Lung (tissue), 12 donors: Measurements from ENCODE around the gene MAD2L1BP. TPM values are rescaled to one million over a fixed set of nuclear protein-coding genes. Genes with fewer than 3 reads are reported as not detected.

Experiments used
- ATAC-seq: fragments of 200-7000 bp; cut with Tn5 transposase; one replicate; pipeline ENCODE4 v1.9.1; 2020; ENCODE audit warnings: moderate number of reproducible peaks; ENCODE audit not compliant: insufficient read depth, low FRiP score
- DNase-seq, 3 donors: peaks; one replicate each; pipeline ENCODE4 v3.0.0-alpha.2; 2013 to 2017
- H3K27ac ChIP-seq, 2 donors: one replicate each; pipeline ENCODE4 v1.5.1; 2013; ENCODE audit warnings: mild to moderate bottlenecking in 2 of 2, moderate library complexity in 2 of 2, control low read depth in 1 of 2, inconsistent platforms in 1 of 2, low read depth in 1 of 2, low read length in 1 of 2
- H3K27me3 ChIP-seq, 3 donors: one replicate each; pipeline ENCODE4 v1.5.1; 2013; ENCODE audit warnings: low read length in 2 of 3; ENCODE audit not compliant: control insufficient read depth in 3 of 3, insufficient read depth in 3 of 3
- H3K36me3 ChIP-seq, 4 donors: one replicate each; pipeline ENCODE4 v1.5.1; 2013; ENCODE audit warnings: low read length in 4 of 4, mild to moderate bottlenecking in 1 of 4, moderate library complexity in 1 of 4; ENCODE audit not compliant: control insufficient read depth in 4 of 4, insufficient read depth in 4 of 4
- H3K4me1 ChIP-seq, 5 donors: one replicate each; pipeline ENCODE4 v1.5.1; 2013; ENCODE audit warnings: low read length in 5 of 5, mild to moderate bottlenecking in 2 of 5, moderate library complexity in 1 of 5; ENCODE audit not compliant: control insufficient read depth in 5 of 5, insufficient read depth in 5 of 5
- H3K4me3 ChIP-seq: one replicate; pipeline ENCODE4 v1.5.1; 2013; ENCODE audit warnings: mild to moderate bottlenecking, control low read depth, moderate library complexity
- H3K9ac ChIP-seq, 2 donors: one replicate each; pipeline ENCODE4 v1.5.1; 2013; ENCODE audit warnings: low read length in 2 of 2, control low read depth in 1 of 2; ENCODE audit not compliant: insufficient read depth in 1 of 2
- H3K9me3 ChIP-seq, 4 donors: one replicate each; pipeline ENCODE4 v1.5.1; 2013; ENCODE audit warnings: low read length in 3 of 4, mild to moderate bottlenecking in 1 of 4, moderate library complexity in 1 of 4; ENCODE audit not compliant: control insufficient read depth in 4 of 4, insufficient read depth in 3 of 4
- WGBS, 2 donors: extraction: QIAGEN DNeasy Blood & Tissue Kit; methylation state at CpG; one replicate each; pipeline ENCODE4 v1.1.7; 2013; 5-methylcytosine and 5-hydroxymethylcytosine counted together
- polyA plus RNA-seq, 2 donors: library from polyadenylated mRNA; stranded (reverse); fragments of 200-250 nt; gene quantifications; one replicate each; pipeline ENCODE4 v1.2.1, GENCODE V29; 2013
- total RNA-seq, 2 donors: library from RNA; depleted of rRNA in 1 of 2; stranded (reverse); fragments of >200 nt in 1 of 2; gene quantifications; one replicate each; pipeline ENCODE4 v1.2.1, GENCODE V29; 2014 to 2021
- TF ChIP-seq, protein P1 (sequence below): IDR thresholded peaks from 2 replicates; pipeline ENCODE4 v1.5.1; 2012; ENCODE audit warnings: mild to moderate bottlenecking; ENCODE audit errors: control extremely low read depth, extremely low read depth
- donor health status: control.
- donor health status: control.
- donor health status: Bipolar disorder and iron deficiency.
- donor health status: healthy.
- donor health status: DM: yes; HTN: yes; CAD: no.

The MAD2L1BP gene
- total and polyA plus RNA-seq, 4 donors: 14.9 to 29.3 (median 18.8) TPM

DNA sequence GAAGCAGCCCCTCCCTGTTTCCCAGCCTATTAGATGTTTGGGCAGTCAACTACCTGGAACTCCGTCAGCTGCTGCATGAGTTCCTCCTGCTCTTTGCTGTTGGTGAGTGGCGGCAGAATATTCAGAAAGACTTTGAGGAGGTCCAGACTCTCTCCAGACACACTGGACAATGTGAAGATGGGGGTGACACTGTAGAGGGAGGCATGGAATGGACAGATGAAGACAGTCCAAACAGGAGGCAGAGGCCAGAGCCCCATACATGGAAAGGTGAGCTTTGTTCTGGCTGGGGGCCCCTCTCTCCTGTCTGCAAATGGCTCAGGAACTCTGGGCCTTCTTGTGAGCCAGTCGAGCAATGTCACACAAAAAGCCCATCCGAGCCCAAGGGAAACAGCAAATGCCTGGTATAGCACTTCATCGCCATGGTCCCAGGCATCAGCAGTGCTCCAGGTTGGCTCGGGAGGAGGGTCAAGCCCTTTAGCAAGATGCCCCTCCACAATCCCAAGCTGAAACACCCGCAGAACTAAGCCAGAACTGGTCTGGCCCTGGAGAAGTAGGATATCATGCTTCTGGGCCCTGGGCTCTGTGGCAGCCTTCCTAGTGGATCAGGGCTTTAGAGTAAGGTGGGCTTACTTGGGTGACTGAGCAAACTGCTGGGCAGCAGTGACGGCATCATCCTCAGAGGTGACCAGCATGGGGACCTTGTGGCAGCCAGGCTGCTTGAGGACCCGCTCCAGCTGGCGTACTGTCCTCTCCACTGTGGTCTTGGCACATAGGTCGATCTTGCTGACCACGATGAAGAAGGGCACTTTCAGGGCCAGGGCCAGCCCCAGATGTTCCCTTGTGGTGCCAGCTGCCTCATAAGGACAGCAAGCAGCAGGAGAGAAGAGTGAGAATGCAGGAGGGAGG lies 11.5 kb upstream of the MAD2L1BP start:
- DNase-seq: no peak
- WGBS, 2 donors: 91 to 93% methylated on average over 12 of the region's 12 CpGs
- ATAC-seq: no peak

DNA sequence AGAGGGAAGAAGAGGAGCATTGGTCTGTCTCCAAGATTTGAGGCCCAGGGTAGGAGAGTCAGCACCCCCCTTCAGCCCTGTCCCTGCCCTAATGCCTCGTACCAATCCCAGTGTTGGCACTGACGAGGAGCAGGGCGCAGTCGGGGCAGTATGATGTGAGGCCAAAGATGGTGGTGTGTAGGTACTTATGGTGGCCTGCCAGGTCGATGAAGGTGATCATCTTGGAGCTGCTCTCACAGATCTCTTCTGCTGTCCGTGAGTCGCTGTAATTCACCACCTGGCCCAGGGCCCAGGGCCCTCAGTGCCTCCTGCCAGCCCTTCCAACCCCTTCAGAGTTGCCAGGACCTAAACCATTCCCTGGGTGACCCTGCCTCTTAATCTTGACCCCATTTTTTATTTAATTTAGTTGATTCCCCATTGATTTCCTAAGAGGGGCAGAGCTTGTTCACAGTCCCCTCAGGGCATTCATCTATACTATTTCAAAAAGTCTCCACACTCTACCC lies 10.8 kb upstream of the MAD2L1BP start:
- H3K36me3 ChIP-seq: peaks cover 28 to 49% (median 46%) of the 10 kb centered on the region in 4 donors
- no peak for ATAC-seq
- H3K9ac ChIP-seq: no peak overlapping the region
- TF ChIP-seq, protein P1, sequence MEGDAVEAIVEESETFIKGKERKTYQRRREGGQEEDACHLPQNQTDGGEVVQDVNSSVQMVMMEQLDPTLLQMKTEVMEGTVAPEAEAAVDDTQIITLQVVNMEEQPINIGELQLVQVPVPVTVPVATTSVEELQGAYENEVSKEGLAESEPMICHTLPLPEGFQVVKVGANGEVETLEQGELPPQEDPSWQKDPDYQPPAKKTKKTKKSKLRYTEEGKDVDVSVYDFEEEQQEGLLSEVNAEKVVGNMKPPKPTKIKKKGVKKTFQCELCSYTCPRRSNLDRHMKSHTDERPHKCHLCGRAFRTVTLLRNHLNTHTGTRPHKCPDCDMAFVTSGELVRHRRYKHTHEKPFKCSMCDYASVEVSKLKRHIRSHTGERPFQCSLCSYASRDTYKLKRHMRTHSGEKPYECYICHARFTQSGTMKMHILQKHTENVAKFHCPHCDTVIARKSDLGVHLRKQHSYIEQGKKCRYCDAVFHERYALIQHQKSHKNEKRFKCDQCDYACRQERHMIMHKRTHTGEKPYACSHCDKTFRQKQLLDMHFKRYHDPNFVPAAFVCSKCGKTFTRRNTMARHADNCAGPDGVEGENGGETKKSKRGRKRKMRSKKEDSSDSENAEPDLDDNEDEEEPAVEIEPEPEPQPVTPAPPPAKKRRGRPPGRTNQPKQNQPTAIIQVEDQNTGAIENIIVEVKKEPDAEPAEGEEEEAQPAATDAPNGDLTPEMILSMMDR: no peak
- no peaks in the 10 kb centered on the region for H3K9me3 ChIP-seq
- no peak for DNase-seq
- WGBS, 2 donors: 91 to 96% methylated on average over 7 of the region's 7 CpGs
- peaks cover 3 to 18% (median 5%) of the 10 kb centered on the region in 5 donors for H3K4me1 ChIP-seq
- no peak overlapping the region for H3K4me3 ChIP-seq
- no peak overlapping the region for H3K27ac ChIP-seq
- no peaks in the 10 kb centered on the region for H3K27me3 ChIP-seq

More for the DNA sequence above, 11.5 kb upstream of the MAD2L1BP start:
- H3K27me3 ChIP-seq: no peaks in the 10 kb centered on the region
- H3K9me3 ChIP-seq: no peaks in the 10 kb centered on the region
- TF ChIP-seq, protein P1: no peak
- H3K4me1 ChIP-seq: peaks cover 3 to 14% (median 5%) of the 10 kb centered on the region in 5 donors
- H3K9ac ChIP-seq: no peak overlapping the region
- H3K36me3 ChIP-seq: peaks cover 30 to 51% (median 47%) of the 10 kb centered on the region in 4 donors
- no peak overlapping the region for H3K27ac ChIP-seq
- no peak overlapping the region for H3K4me3 ChIP-seq

DNA sequence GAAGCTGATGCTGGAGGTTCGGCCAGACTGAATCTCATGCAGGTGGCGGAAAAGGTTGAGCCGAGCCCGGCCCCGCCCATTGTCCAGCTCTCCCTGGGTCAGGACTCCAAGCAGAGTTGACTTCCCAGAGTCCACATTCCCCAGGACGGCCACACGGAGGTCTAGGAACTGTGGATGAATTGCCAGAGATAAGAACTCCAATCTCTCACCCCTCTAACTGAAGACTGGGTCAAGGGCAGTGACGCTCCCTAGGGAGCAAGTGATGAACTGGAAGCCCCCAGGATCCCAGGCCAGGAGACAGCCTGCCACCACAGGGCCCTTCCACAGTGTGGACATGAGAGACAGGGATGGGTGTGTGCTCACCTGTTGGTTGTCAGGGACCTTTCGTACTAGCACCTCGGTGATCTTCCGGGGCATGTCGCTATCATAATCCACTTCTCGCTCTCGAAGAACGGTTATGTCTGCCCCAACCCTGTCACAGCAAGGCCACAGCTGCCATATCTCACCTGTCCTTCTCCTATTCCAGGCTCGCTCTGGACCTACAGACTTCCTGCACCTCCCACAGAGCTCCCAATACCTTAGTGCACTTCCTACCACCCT lies 10.1 kb upstream of the MAD2L1BP start:
- Histone ChIP-seq H3K27ac (no peak overlapping the region), H3K9me3 (no peaks in the 10 kb centered on the region), H3K9ac (no peak overlapping the region), H3K4me3 (no peak overlapping the region), H3K4me1 (peaks cover 3 to 23% (median 8%) of the 10 kb centered on the region in 5 donors), H3K36me3 (peaks cover 23 to 47% (median 45%) of the 10 kb centered on the region in 4 donors), H3K27me3 (no peaks in the 10 kb centered on the region)
- WGBS, 2 donors: 95 to 99% methylated on average over 16 of the region's 16 CpGs
- TF ChIP-seq, protein P1: no peak
- no peak for DNase-seq
- ATAC-seq: no peak
